Measurements from ENCODE around the gene CSPG5. TPM values are rescaled to one million over a fixed set of nuclear protein-coding genes. Genes with fewer than 3 reads are reported as not detected.

CSPG5 gene
- total RNA-seq, 4 donors from 2014 or later = 0.17 to 2.8 (median 0.98) TPM

- TF ChIP-seq CTCF (IDR thresholded peaks at IDR 0.05; ENCODE audit: low read depth) = no peak
Observed at GRCh38 chr3:47578119-47578632, 489 bp downstream of the CSPG5 start.

- no peak for TF ChIP-seq CTCF (IDR thresholded peaks at IDR 0.05; ENCODE audit: low read depth)
Observed at GRCh38 chr3:47577583-47578118, 1.0 kb downstream of the CSPG5 start.

GRCh38 chr3:47573190-47574172, 5.2 kb downstream of the CSPG5 start:
- no peak for TF ChIP-seq CTCF (IDR thresholded peaks at IDR 0.05; ENCODE audit: low read depth)

- no peak for TF ChIP-seq CTCF (IDR thresholded peaks at IDR 0.05; ENCODE audit: low read depth)
Observed at GRCh38 chr3:47571391-47572175, 7.1 kb downstream of the CSPG5 start.

- TF ChIP-seq CTCF (IDR thresholded peaks at IDR 0.05; ENCODE audit: low read depth) = no peak
Observed at GRCh38 chr3:47568901-47569300, 9.8 kb downstream of the CSPG5 start.

GRCh38 chr3:47567149-47567548, 11.5 kb downstream of the CSPG5 start:
- TF ChIP-seq CTCF (IDR thresholded peaks at IDR 0.05; ENCODE audit: low read depth) = no peak

Measured in subcutaneous adipose tissue (tissue), 4 donors.